Measurements from ENCODE around the gene ILF3. TPM values are rescaled to one million over a fixed set of nuclear protein-coding genes. Genes with fewer than 3 reads are reported as not detected.

The ILF3 gene
- 142 TPM for polyA plus RNA-seq (2013, experiment 1 of 2; ENCODE audit: insufficient read length)
- polyA plus RNA-seq (2013, experiment 2 of 2; ENCODE audit: insufficient read length), result 142 TPM

- peak; percentile 100 for DNase-seq
Measured at GRCh38 chr19:10653732-10654609, at the start of gene ILF3. TSS of gene ILF3 (plus strand) at chr19:10654346. CDS start at chr19:10670606, 16,260 bp downstream.

- no peak for DNase-seq
Measured at GRCh38 chr19:10604460-10604980, 49.6 kb upstream of the ILF3 start.

GRCh38 chr19:10611907-10612306, 42.2 kb upstream of the ILF3 start:
- no peak for DNase-seq

- DNase-seq, result no peak
Measured at GRCh38 chr19:10612499-10613119, 41.5 kb upstream of the ILF3 start.

- no peak for DNase-seq
Measured at GRCh38 chr19:10615429-10616023, 38.6 kb upstream of the ILF3 start.

DNA sequence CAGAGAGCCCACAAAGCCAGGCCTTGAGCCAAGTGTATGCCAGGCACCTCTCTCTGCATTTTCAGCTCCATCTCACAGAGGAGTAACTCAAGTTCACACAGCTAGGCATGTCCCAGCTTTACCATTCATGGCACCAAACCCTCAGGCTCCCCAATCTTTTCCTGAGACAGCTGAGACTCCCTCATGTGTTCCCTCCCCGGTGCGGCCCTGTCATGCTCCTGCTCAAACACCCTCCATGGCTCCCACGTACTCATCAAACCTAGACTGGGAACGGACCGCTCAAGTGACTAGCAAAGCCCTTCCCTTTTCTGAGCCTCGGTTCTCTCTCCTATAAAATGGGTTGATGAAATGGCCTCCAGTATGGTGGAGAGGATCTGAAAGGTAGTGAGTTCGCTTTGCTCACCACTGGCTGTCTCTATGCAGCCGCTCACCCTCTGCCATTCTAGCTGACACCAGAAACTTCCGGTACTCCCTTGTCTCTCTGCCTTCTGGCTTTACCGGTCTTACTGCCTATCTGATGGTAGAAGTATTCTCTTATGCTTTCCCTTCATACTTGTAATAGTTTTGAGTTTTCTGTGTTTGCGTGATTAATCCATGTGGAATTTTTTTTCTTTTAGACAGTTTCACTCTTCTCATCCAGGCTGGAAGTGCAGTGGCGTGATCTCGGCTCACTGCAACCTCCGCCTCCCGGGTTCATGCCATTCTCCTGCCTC, 36.6 kb upstream of the ILF3 start:
- DNase-seq, result peak; percentile 90

- DNase-seq, result no peak
Measured at GRCh38 chr19:10618846-10619245, 35.3 kb upstream of the ILF3 start.

- no peak for DNase-seq
Measured at GRCh38 chr19:10620786-10621185, 33.4 kb upstream of the ILF3 start.

DNA sequence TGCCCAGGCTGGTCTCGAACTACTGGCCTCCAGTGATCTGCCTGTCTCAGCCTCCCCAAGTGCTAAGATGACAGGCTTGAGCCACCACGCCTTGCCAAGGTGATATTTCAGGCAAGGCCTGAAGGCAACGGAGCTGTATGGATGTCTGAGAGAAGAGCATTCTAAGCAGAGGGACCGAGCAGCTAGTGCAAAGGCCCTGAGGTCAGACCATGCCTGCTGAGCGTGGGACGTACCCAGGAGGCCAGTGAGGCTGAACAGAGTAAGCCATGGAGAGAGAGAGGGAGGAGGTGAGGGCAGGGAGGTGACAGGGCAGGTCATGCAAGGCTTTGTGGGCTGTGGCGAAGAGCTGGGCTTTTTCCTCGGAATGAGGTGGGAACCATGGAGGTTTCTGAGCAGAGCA, 32.2 kb upstream of the ILF3 start:
- no peak for DNase-seq

GRCh38 chr19:10624585-10624984, 29.6 kb upstream of the ILF3 start:
- DNase-seq, result no peak

- peak; percentile 59 for DNase-seq
Measured at GRCh38 chr19:10625003-10625761, 29.0 kb upstream of the ILF3 start, which contains the start of gene SLC44A2. TSS of gene SLC44A2 (plus strand) at chr19:10625553. CDS start at chr19:10625634, 81 bp downstream.

DNA sequence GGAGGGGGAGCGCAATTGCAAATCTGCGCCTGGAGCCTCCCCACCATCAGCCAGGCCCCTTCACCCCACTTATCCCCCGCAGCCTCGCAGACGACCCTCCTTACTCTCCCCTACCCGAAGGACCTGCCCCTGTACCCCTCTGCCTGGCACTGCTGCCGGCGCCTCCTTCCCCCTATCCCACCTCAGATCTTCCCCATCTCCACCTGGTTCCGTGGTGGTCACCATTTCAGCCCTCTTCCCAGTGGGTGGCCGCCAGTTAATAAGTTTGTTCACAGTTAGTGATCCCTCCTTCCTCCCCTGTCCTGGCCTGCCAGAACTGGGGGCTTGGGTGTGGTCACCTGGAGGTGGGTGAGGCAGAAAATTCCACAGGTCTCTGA, 28.4 kb upstream of the ILF3 start:
- DNase-seq, result no peak

GRCh38 chr19:10631874-10632273, 22.3 kb upstream of the ILF3 start:
- no peak for DNase-seq

DNA sequence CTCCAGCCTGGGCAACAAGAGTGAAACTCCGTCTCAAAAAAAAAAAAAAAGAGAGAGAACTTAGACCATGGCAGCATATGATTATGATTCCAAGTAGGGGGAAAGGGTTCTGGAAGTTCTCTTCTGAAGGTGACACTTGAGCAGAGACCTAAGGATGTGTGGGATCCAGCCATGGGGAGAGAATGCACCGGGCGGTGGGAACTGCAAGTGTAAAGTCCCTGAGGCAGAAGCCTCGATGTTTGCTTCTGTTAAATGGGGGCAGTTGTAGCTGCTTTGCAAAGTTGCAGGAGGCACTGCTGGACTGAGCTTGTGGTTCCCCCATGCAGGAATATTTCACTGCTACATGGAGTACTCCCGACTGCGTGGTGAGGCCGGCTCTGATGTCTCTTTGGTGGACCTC, 19.7 kb upstream of the ILF3 start:
- no peak for DNase-seq

DNA sequence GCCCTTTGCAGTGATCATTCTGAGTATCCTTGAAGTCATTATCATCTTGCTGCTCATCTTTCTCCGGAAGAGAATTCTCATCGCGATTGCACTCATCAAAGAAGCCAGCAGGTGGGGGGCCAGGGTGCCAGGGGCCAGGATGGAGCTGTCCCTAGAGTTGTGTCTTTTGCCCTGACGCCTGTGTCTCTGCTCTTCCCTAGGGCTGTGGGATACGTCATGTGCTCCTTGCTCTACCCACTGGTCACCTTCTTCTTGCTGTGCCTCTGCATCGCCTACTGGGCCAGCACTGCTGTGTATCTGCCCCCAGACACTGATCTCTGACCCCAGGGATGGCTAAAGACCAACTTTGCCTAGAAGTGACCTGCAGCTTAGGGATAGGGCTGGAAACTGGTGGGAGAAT, 19.2 kb upstream of the ILF3 start:
- DNase-seq, result no peak

GRCh38 chr19:10636304-10636972, 17.7 kb upstream of the ILF3 start:
- DNase-seq, result no peak

DNA sequence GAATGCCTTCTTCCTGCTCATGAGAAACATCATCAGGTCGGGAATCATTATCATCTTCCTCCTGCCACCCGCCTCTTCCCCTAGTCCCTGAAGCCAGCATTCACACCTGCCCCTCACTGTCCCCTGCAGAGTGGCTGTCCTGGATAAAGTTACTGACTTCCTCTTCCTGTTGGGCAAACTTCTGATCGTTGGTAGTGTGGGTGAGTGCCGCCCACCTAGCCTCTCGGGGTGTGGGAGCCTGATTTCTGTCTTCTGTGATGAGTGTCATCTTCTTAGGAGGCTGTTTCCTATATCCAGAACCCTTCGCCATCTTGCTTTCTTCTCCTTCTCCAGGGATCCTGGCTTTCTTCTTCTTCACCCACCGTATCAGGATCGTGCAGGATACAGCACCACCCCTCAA, 16.3 kb upstream of the ILF3 start:
- no peak for DNase-seq

GRCh38 chr19:10639836-10640235, 14.3 kb upstream of the ILF3 start:
- no peak for DNase-seq

DNA sequence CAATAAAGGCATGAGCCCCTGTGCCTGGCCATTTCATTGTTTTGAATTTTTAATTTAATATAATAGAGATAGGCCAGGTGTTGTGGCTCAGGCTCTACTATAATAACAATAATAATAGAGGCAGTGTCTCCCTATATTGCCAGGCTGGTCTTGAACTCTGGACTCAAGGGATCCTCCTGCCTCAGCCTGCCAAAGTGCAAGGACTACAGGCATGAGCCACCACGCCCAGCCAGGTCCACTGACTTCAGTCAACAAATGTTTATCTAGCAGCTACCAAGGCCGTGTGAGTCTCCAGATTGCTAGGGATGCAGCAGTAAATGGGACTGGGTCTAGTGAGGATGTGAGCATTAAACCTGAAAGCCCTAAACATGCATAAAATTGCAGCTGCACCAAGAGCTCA, 13.8 kb upstream of the ILF3 start:
- no peak for DNase-seq

- no peak for DNase-seq
Measured at GRCh38 chr19:10641248-10641647, 12.9 kb upstream of the ILF3 start.

Data from fibroblast of skin of scalp (primary cell).